Vagina (tissue), 2 donors: ENCODE results near the gene RASSF8.

Source experiments
- POLR2A ChIP-seq, 2 donors: fragments of 450-650 bp; IDR thresholded peaks; one replicate each; pipeline ENCODE4 v1.6.1; 2017; ENCODE audit warnings: antibody characterized with exemption in 2 of 2, mild to moderate bottlenecking in 2 of 2, moderate library complexity in 2 of 2
- TF ChIP-seq, protein P1 (sequence below), 3 experiments: fragments of 450-650 bp in 2 of 3; fragments of 200-600 bp in 1 of 3; sonication (generic) in 1 of 3; IDR thresholded peaks; one replicate each; pipeline ENCODE4 v1.5.1; 2017 to 2019; ENCODE audit warnings: antibody characterized with exemption in 3 of 3, mild to moderate bottlenecking in 2 of 3, moderate library complexity in 2 of 3

DNA sequence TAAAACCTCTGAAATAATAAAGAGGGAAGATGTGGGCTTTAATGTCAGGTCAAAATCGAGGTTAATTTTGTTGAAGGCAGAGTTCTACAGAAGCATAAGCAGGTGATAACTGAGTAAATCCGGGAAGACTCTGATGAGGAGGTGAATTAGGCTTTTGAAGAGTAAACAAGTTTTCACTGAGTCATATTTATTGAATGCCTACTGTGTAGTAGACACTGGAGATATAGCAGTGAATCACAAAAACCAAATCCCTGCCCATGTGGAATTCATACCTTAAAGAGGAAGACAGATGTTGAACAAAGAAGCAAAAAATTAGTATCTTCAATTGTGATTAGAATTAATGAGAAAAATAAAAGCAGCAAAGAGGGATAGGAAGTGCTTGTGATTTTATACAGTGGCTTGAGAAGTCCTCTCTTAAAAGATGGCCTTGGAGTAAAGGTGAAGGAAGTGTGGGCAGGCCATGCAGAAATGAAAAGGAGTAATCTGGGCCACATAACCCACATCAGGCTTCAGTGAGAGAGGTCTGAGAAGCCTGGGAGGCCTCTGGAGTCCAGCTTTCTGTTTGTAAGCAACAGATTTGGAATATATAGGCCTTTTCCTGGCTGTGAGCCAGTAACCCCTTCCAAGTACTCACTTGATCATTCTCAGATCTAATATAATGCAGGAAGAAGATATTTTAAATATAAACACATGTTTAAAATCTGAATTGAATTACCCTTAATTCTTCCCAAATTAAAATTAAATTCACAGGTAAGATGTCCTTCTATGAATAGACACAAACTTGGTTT lies 119.6 kb downstream of the RASSF8 start:
- no peak for TF ChIP-seq POLR2A (IDR thresholded peaks at IDR 0.05)
- TF ChIP-seq, protein P1, sequence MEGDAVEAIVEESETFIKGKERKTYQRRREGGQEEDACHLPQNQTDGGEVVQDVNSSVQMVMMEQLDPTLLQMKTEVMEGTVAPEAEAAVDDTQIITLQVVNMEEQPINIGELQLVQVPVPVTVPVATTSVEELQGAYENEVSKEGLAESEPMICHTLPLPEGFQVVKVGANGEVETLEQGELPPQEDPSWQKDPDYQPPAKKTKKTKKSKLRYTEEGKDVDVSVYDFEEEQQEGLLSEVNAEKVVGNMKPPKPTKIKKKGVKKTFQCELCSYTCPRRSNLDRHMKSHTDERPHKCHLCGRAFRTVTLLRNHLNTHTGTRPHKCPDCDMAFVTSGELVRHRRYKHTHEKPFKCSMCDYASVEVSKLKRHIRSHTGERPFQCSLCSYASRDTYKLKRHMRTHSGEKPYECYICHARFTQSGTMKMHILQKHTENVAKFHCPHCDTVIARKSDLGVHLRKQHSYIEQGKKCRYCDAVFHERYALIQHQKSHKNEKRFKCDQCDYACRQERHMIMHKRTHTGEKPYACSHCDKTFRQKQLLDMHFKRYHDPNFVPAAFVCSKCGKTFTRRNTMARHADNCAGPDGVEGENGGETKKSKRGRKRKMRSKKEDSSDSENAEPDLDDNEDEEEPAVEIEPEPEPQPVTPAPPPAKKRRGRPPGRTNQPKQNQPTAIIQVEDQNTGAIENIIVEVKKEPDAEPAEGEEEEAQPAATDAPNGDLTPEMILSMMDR (IDR thresholded peaks at IDR 0.05) = no peak
